Activated T-helper 9 cell treated with anti-CD3 and anti-CD28 coated beads, Interleukin-2, amount 50 U/mL, for 16 hours (primary cell): ENCODE results near the gene TCF7L1.

ENCODE experiments used
- DNase-seq: peaks from one replicate; pipeline ENCODE4 v3.0.0-alpha.2; 2020; ENCODE audit warnings: low read depth

Gene TCF7L1

DNA sequence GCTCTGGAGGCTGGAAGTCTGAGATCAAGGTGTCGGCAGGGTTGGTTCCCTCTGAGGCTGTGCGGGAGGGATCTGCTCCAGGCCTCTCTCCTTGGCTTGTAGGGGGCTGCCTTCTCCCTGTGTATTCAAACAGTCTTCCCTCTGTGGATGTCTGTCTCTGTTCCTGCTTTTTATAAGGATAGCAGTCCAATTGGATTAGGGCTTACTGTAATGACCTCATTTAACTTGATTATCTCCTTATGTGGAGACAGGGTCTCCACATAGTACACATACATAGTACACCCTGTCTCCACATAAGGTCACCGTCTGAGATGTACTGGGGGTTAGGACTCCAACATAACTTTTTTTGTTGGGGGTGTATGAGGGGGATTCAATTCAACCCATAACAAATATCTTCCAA is 30.5 kb downstream of the TCF7L1 start:
- DNase-seq, result no peak

DNA sequence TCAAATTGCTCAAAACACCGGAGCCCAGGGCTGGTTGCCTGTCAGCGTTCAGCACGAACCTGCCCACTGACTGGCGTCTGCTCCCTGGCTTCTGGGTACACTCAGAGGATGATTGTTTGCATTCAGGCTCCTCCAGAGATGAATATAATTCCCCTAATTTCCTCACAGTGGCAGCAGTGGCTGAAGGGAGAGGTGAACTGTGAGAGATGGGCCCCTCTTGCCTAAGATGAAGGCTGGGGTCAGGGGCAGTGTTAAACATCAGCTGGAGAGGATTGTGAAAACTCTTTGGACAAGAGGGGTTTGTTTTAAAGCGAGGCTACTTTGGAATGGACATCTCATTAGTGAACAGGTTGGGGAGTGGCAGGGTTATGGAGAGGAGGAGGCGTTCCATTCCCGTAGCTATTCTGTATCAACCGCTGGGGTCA is 31.0 kb downstream of the TCF7L1 start:
- no peak for DNase-seq

- DNase-seq, result no peak
These were observed 32.0 kb downstream of the TCF7L1 start for GRCh38 chr2:85165088-85165690.

- no peak for DNase-seq
These were observed 32.8 kb downstream of the TCF7L1 start for GRCh38 chr2:85166021-85166420.

DNA sequence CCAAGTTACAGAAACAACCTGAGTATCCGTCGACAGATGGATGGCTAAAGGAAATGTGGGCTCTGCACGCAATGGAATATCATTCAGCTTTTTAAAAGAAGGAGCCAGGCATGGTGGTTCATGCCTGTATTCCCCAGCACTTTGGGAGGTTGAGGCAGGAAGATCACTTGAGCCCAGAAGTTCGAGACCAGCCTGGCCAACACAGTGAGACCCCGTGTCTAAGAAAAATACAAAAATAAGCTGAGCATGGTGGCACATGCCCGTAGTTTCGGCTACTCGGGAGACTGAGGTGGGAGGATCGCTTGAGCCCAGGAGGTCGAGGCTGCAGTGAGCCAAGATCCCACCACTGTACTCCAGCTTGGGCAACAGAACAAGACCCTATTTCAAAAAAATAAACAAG is 34.3 kb downstream of the TCF7L1 start:
- DNase-seq, result no peak

DNA sequence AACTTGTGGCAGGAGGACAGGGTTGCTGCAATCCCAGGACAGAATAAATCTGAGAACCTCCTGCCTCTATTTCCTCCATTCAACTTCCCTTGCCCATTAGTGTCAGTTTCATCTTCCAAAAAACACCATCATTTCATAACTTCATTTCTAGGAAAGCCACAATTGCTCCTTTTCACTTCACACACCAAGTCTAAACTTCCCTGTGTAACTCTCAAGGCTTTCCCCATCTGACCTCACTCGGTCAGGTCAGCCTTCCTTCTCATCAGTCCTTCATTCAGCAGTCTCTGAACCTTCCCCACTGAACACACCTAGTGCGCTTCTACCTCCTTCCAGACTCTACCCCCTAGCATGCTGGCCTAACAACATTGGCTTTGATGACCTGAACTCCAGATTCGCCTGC is 35.8 kb downstream of the TCF7L1 start:
- no peak for DNase-seq

GRCh38 chr2:85169581-85169980 is 36.4 kb downstream of the TCF7L1 start:
- no peak for DNase-seq

DNA sequence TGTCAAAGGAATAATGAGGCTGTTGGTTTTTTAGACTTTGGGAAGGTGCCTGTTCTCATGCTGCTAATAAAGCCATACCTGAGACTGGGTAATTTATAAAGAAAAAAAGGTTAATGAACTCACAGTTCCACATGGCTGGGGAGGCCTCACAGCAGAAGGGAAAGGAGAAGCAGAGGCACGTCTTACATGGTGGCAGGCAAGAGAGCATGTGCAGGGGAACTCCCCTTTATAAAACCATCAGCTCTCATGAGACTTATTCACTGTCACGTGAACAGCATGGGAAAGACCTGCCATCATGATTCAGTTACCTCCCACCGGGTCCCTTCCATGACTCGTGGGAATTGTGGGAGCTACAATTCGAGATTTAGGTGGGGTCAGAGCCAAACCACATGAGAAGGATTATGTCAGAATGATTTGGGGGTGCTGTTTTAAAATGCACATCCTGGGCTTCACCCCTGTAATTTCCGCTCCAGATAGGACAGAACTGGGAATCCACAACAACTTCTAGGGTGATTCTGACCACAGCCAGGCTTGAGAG is 37.8 kb downstream of the TCF7L1 start:
- DNase-seq, result no peak

- no peak for DNase-seq
These were observed 38.7 kb downstream of the TCF7L1 start for GRCh38 chr2:85171916-85172315.

GRCh38 chr2:85173909-85174308 is 40.7 kb downstream of the TCF7L1 start:
- DNase-seq, result no peak

DNA sequence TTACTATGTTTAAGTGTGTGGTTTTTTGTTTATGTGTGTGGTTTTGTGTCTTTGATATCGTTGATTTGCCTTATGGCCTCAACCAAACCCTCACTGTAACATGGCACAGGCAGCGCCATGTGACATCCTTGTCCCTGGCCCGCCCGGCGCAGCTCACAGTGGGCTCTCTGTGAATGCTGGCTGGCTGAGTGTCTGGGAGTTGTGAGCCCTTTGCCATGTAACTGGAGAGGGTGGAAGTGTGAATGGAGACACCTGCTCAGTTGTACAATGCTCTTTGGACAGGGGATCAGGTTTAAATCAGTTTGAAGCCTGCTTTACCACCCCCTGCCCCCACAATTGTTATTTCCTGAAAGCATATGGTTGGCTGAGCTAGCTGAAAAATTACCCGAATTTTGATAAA is 41.8 kb downstream of the TCF7L1 start:
- DNase-seq, result no peak

DNA sequence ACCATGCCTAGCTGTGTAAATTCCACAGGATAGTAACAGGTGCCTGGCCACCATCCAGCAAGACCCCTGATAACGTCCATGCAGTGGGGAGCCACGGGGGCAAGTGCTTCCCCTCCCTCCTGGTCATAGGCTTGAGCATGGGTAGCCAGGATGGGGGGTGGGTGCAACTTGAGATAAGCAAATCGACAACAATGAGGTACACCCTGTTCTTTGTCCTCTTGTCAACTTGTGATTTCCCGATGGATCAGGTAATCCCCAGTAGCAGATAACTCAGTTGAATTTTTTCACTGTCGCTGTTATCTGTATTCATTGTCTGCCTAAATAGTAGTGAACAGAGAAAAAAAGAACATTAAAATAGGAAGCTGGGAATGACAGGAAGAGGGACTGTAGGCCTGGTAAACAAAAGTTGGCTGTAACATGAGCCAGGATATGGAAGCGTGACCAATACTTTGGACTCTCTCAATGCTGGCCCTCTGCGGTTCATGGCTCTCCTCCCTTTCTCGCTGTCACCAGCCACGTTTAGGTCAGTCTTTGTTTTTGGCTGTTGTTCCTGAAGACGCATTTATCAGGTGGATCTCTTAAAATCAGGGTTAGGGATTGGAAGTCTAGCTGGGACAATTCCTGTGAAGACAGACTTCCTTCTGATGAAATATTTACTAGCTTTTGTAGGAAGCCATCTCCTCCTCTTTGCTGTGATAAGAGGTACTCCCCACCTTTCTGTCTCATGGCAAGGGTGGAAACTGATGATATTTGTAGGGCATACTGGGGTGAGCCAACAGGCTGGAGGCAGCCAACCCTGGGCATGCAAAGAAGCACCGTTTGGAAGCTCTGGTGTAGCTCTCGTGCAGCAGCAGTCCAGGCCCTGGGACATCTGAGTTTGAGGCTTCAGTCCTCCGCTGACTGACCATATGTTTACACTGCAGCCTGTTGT is 42.4 kb downstream of the TCF7L1 start:
- no peak for DNase-seq

DNA sequence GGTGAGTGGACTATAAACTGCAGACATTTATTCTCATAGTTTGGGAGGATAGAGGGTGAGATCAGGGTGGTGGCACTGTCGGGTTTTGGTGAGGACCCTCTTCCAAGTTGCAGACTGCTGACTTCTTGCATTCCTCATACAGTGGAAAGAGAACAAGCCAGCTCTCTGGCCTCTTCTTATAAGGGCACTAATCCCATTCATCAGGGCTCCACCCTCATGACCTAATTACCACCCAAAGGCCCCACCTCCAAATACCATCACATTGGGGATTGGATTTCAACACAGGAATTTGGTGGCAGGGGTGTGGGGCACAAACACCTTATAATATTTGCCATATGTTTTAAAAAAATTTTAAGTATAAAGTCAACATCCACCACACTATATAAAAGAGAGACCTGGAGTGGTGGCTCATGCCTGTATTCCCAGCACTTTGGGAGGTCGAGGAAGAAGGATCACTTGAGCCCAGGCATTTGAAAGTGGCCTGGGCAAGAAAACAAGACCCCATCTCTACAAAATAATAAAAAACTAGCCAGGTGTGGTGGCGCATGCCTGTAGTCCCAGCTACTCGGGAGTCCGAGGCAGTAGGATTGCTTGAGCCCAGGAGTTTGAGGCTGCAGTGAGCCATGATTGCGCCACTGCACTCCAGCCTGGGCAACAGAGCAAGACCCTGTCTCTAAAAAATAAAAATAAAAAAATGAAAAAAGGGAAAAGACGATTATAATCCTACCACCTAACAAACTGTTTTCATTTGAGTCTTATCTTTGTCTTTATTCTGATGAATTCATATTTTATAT is 44.0 kb downstream of the TCF7L1 start:
- DNase-seq, result no peak

- DNase-seq, result no peak
These were observed 45.0 kb downstream of the TCF7L1 start for GRCh38 chr2:85178154-85178553.

- no peak for DNase-seq
These were observed 45.8 kb downstream of the TCF7L1 start for GRCh38 chr2:85178980-85179411.

DNA sequence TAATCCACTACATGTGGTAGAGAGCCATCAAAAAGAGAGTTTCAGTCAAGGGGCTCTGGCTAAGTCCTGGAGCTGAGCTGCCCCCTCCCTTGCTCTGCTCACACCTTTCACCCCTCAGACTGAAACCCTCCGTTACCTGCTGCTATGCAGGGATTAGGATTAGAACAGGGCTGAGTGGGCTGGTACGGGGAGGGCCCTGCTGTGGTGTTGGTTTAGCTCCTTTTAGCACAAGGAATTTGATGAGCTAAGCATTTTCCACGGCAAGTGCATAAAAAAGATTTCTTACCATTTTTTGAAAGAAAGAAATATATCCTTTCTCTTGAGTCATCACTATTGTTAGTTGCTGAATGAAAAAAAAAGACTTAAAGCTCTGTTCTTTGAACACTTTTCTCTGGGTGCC is 46.3 kb downstream of the TCF7L1 start:
- DNase-seq, result no peak

- DNase-seq, result no peak
These were observed 47.3 kb downstream of the TCF7L1 start for GRCh38 chr2:85180322-85181133.

GRCh38 chr2:85181134-85181631 is 48.0 kb downstream of the TCF7L1 start:
- DNase-seq, result no peak

DNA sequence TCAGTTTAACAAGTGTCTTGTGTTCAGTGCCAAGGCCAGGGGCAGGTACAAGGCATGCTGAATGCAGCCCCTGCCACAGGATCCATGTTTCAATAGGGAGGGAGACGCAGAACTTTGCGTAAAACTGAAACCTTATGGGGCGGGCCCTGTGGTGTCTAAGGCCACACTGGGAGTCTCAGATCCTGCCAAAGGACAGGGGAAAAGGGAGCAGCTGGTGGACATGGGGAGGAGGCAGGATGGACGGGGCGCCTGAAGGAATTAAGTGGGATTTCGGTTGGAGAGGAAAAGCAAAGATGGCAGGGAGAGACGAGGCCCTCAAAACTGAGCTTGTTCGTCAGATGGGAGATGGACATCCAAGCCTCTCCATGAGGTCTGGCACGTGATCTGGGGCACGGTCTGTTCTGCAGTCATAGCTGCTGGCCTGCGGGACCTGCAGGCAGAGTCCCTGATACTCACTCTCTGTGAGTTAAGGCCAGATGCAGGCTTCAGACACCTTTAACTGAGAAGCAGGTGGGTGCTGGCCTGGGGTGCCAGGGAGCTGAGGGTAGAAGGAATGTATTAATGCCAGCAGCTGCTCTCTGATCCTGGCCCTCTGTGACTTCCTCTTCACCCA is 48.8 kb downstream of the TCF7L1 start:
- DNase-seq, result no peak

DNA sequence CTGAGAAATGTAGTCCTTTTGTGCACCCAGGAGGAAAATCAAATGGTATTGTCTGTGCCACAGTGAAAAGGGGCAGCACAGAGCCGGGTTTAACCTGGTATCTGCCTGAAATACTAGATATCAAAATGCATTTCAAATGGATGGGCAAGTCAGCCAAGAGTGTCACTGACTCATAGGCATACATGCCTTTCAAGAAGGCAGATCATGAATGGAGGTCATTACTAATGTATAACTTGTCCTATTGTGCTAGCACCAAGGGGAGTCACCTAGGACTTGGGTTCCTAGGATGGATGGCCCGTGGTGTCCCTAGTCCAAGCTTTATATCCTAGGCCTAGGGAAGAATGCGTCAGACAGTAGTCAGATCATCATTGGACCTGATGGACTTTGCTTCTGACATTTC is 49.9 kb downstream of the TCF7L1 start:
- DNase-seq, result no peak

DNA sequence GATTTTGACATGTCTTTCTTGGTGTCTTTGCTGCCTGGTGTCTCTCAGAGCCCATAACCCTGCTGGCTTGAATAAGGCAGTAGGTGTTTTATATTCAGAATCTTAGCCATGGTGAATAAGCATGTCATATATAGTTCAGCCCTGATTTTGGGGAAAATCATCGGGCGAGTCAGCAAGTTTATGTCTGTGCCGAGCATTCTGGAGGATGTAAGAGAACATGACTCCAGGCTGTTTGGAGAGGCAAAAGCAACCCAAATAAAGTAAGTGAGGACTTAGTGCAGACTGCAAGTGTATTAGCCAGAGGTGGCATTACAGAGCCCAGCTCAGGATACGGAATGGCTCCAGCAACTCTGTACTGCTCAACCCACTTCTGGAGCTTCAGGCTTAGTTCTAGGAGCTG is 50.3 kb downstream of the TCF7L1 start:
- DNase-seq, result no peak
